Measurements from ENCODE around the gene MPRIP. TPM values are rescaled to one million over a fixed set of nuclear protein-coding genes. Genes with fewer than 3 reads are reported as not detected.

MPRIP gene
- total and polyA plus RNA-seq, 10 donors: 52.3 to 309 (median 131) TPM

GRCh38 chr17:17153709-17154108 is 111.5 kb downstream of the MPRIP start:
- Histone ChIP-seq H3K4me1 (peaks cover 3 to 39% (median 19%) of the 10 kb centered on the region in 6 donors), H3K4me3 (no peak overlapping the region), H3K36me3 (peaks cover 8 to 98% (median 68%) of the 10 kb centered on the region in 6 donors), H3K9me3 (no peaks in the 10 kb centered on the region), H3K27ac (no peak overlapping the region), H3K27me3 (replicated peaks in 1 of 7) (no peaks in the 10 kb centered on the region)
- intact Hi-C loops (cut with DNase I; ENCODE audit: low total_unique reads): loop anchor here (10.0 kb wide), 1 partner anchor 149 kb away; no protein-coding TSS in a partner anchor
- no peak for TF ChIP-seq POLR2A (IDR thresholded peaks at IDR 0.05)
- no peak for TF ChIP-seq CTCF (IDR thresholded peaks at IDR 0.05 in 8 of 11, conservative IDR thresholded peaks at IDR 0.05 in 3 of 11)
- TF ChIP-seq POLR2AphosphoS5 (IDR thresholded peaks at IDR 0.05): no peak
- DNase-seq: no peak
- 80 to 93% (median 88%) methylated on average over 5 to 7 of the region's 7 CpGs for WGBS, 5 donors

- Histone ChIP-seq H3K9me3 (no peaks in the 10 kb centered on the region), H3K4me3 (no peak overlapping the region), H3K36me3 (peaks cover 8 to 100% (median 77%) of the 10 kb centered on the region in 6 donors), H3K27me3 (replicated peaks in 1 of 7) (no peaks in the 10 kb centered on the region), H3K27ac (peak overlapping the region in 1 of 8 donors; percentile 5), H3K4me1 (peaks cover 3 to 35% (median 19%) of the 10 kb centered on the region in 6 donors)
- no peak for DNase-seq
- WGBS, 5 donors: 88 to 97% (median 89%) methylated on average over 5 of the region's 5 CpGs
- peak in 1 of 3 donors; percentile 13 for TF ChIP-seq POLR2AphosphoS5 (IDR thresholded peaks at IDR 0.05)
- no peak for TF ChIP-seq POLR2A (IDR thresholded peaks at IDR 0.05)
- intact Hi-C loops (cut with DNase I; ENCODE audit: low total_unique reads): loop anchor here (10.0 kb wide), 1 partner anchor 150 kb away; no protein-coding TSS in a partner anchor
Observed at GRCh38 chr17:17154556-17154955, 112.3 kb downstream of the MPRIP start.

GRCh38 chr17:17154981-17155380 is 112.7 kb downstream of the MPRIP start:
- H3K27ac ChIP-seq: peak overlapping the region in 1 of 8 donors; percentile 5
- TF ChIP-seq POLR2AphosphoS5 (IDR thresholded peaks at IDR 0.05) (no peak), POLR2A (IDR thresholded peaks at IDR 0.05) (no peak), CTCF (IDR thresholded peaks at IDR 0.05 in 8 of 11, conservative IDR thresholded peaks at IDR 0.05 in 3 of 11) (no peak)
- DNase-seq: no peak
- no peaks in the 10 kb centered on the region for H3K27me3 ChIP-seq (replicated peaks in 1 of 7)
- H3K9me3 ChIP-seq: no peaks in the 10 kb centered on the region
- no peak overlapping the region for H3K4me3 ChIP-seq
- peaks cover 3 to 32% (median 19%) of the 10 kb centered on the region in 6 donors for H3K4me1 ChIP-seq
- intact Hi-C loops (cut with DNase I; ENCODE audit: low total_unique reads): loop anchor here (10.0 kb wide), 1 partner anchor 150 kb away; no protein-coding TSS in a partner anchor
- H3K36me3 ChIP-seq: peaks cover 8 to 100% (median 79%) of the 10 kb centered on the region in 6 donors
- WGBS, 5 donors: 86 to 92% (median 89%) methylated on average over 8 of the region's 8 CpGs

GRCh38 chr17:17155568-17155967 is 113.3 kb downstream of the MPRIP start:
- no peak for TF ChIP-seq POLR2AphosphoS5 (IDR thresholded peaks at IDR 0.05)
- no peak for TF ChIP-seq POLR2A (IDR thresholded peaks at IDR 0.05)
- TF ChIP-seq CTCF (IDR thresholded peaks at IDR 0.05 in 8 of 11, conservative IDR thresholded peaks at IDR 0.05 in 3 of 11): no peak

More at GRCh38 chr17:17155568-17155967, 113.3 kb downstream of the MPRIP start:
- intact Hi-C loops (cut with DNase I; ENCODE audit: low total_unique reads): loop anchor here (10.0 kb wide), 1 partner anchor 151 kb away; no protein-coding TSS in a partner anchor
- Histone ChIP-seq H3K9me3 (no peaks in the 10 kb centered on the region), H3K4me3 (no peak overlapping the region), H3K27ac (no peak overlapping the region), H3K36me3 (peaks cover 8 to 100% (median 81%) of the 10 kb centered on the region in 6 donors), H3K4me1 (peaks cover 3 to 26% (median 19%) of the 10 kb centered on the region in 6 donors), H3K27me3 (replicated peaks in 1 of 7) (no peaks in the 10 kb centered on the region)
- WGBS, 5 donors: 95 to 98% (median 96%) methylated on average over 3 of the region's 3 CpGs
- no peak for DNase-seq
